H1 (cell line): ENCODE measurements around the gene MGAT4D. TPM values are rescaled to one million over a fixed set of nuclear protein-coding genes. Genes with fewer than 3 reads are reported as not detected.

Experiments
- CTCF ChIA-PET: fragments of 300-600 bp; sonication (Branson Sonifier 250); formaldehyde crosslinking; loops from one replicate; lab custom pipeline; 2021; ENCODE audit not compliant: partially characterized antibody; lab: Charles Lee
- POLR2A ChIA-PET: fragments of 300-600 bp; sonication (Branson Sonifier 250); formaldehyde crosslinking; loops from one replicate; lab custom pipeline; 2021; ENCODE audit warnings: inconsistent platforms; ENCODE audit not compliant: partially characterized antibody; lab: Charles Lee
- DNase-seq, 2 experiments: peaks; one replicate each; pipeline versions ENCODE4 v3.0.0 to v3.0.0-alpha.2; 2010 to 2022; ENCODE audit warnings: low spot score in 2 of 2, low read depth in 1 of 2, mixed read lengths in 1 of 2
- FAIRE-seq: peaks from 2 replicates; lab custom pipeline; 2011; peaks lifted over from hg19 to GRCh38; lab: Jason Lieb, UNC
- H2AFZ ChIP-seq: 2 replicates; pipeline ENCODE4 v1.8.1; 2012; ENCODE audit warnings: low read length, inconsistent platforms
- H2AK5ac ChIP-seq: 2 replicates; pipeline ENCODE4 v1.6.1; 2013; ENCODE audit warnings: low read depth, low read length
- H2BK120ac ChIP-seq: replicated peaks from 2 replicates; pipeline ENCODE3; 2013; ENCODE audit warnings: low read depth, low read length, inconsistent platforms
- H2BK12ac ChIP-seq: 2 replicates; pipeline ENCODE4 v1.6.1; 2013; ENCODE audit warnings: low read depth, low read length
- H2BK15ac ChIP-seq: 2 replicates; pipeline ENCODE4 v1.6.1; 2013; ENCODE audit warnings: low read length
- H2BK20ac ChIP-seq: 2 replicates; pipeline ENCODE4 v1.6.1; 2013; ENCODE audit warnings: low read length
- H2BK5ac ChIP-seq: 2 replicates; pipeline ENCODE4 v1.6.1; 2013; ENCODE audit warnings: low read depth, low read length
- H3K14ac ChIP-seq: 2 replicates; pipeline ENCODE4 v1.6.1; 2013; ENCODE audit warnings: inconsistent platforms; ENCODE audit not compliant: insufficient read length
- H3K18ac ChIP-seq: 2 replicates; pipeline ENCODE4 v1.6.1; 2013; ENCODE audit warnings: low read length; ENCODE audit errors: extremely low read depth
- H3K23ac ChIP-seq: 2 replicates; pipeline ENCODE4 v1.6.1; 2013; ENCODE audit warnings: inconsistent platforms; ENCODE audit not compliant: insufficient read length
- H3K23me2 ChIP-seq: 2 replicates; pipeline ENCODE4 v1.6.1; 2013; ENCODE audit warnings: low read depth, low read length
- H3K27ac ChIP-seq: 2 replicates; pipeline ENCODE4 v1.6.1; 2011; ENCODE audit warnings: low read depth, low read length, inconsistent platforms
- H3K27me3 ChIP-seq, 4 experiments: replicated peaks in 1 of 4; 1 replicate in 1 of 4; 2 replicates in 3 of 4; pipeline versions ENCODE4 v1.6.1 to v1.8.1; 2011 to 2013; ENCODE audit warnings: low read length in 3 of 4, mild to moderate bottlenecking in 3 of 4, inconsistent platforms in 2 of 4, mixed read lengths in 2 of 4, moderate library complexity in 1 of 4; ENCODE audit not compliant: control insufficient read depth in 3 of 4, insufficient read depth in 3 of 4; ENCODE audit errors: extremely low read depth in 1 of 4
- H3K36me3 ChIP-seq, 4 experiments: 2 replicates each; pipeline versions ENCODE4 v1.6.1 to v1.8.1; 2011 to 2013; ENCODE audit warnings: mild to moderate bottlenecking in 4 of 4, low read length in 3 of 4, moderate library complexity in 2 of 4, control low read depth in 1 of 4, inconsistent platforms in 1 of 4; ENCODE audit not compliant: insufficient read depth in 4 of 4, control insufficient read depth in 2 of 4
- H3K4ac ChIP-seq: replicated peaks from 2 replicates; pipeline ENCODE3; 2013; ENCODE audit warnings: low read length, low read depth, mixed read lengths, inconsistent platforms; ENCODE audit not compliant: insufficient read length
- H3K4me1 ChIP-seq, 4 experiments: replicated peaks in 1 of 4; 1 replicate in 1 of 4; 2 replicates in 3 of 4; pipeline versions ENCODE4 v1.6.1 to v1.8.1; 2011 to 2013; ENCODE audit warnings: low read length in 3 of 4, inconsistent platforms in 2 of 4, mixed read lengths in 1 of 4; ENCODE audit not compliant: insufficient read depth in 4 of 4, control insufficient read depth in 3 of 4
- H3K4me2 ChIP-seq, 2 experiments: 2 replicates each; pipeline versions ENCODE4 v1.6.1 to v1.8.1; 2011 to 2013; ENCODE audit warnings: low read depth in 2 of 2, low read length in 2 of 2, control low read depth in 1 of 2, inconsistent platforms in 1 of 2, mild to moderate bottlenecking in 1 of 2; ENCODE audit not compliant: insufficient read depth in 1 of 2
- H3K4me3 ChIP-seq, 4 experiments: fragments of 200-600, 300-600 bp in 1 of 4; sonication (generic), shearing (Covaris generic), sonication (Bioruptor Twin) in 1 of 4; 2 replicates each; pipeline versions ENCODE4 v1.5.1 to v1.8.1; 2011 to 2016; ENCODE audit warnings: low read length in 4 of 4, low read depth in 3 of 4, control low read depth in 2 of 4, inconsistent platforms in 2 of 4, mild to moderate bottlenecking in 2 of 4, mixed read lengths in 1 of 4, moderate library complexity in 1 of 4; ENCODE audit not compliant: insufficient read depth in 2 of 4; ENCODE audit errors: extremely low read depth in 1 of 4
- H3K56ac ChIP-seq: replicated peaks from 2 replicates; pipeline ENCODE3; 2013; ENCODE audit warnings: low read depth, mild to moderate bottlenecking, mixed read lengths, low read length, inconsistent platforms; ENCODE audit not compliant: insufficient read length
- H3K79me1 ChIP-seq: 2 replicates; pipeline ENCODE4 v1.6.1; 2013; ENCODE audit warnings: low read depth, low read length, control low read depth
- H3K79me2 ChIP-seq, 2 experiments: 2 replicates each; pipeline versions ENCODE4 v1.6.1 to v1.8.1; 2012 to 2013; ENCODE audit warnings: low read length in 2 of 2, mild to moderate bottlenecking in 2 of 2, inconsistent platforms in 1 of 2; ENCODE audit not compliant: insufficient read depth in 2 of 2, control insufficient read depth in 1 of 2
- H3K9ac ChIP-seq, 4 experiments: replicated peaks in 1 of 4; 1 replicate in 1 of 4; 2 replicates in 3 of 4; pipeline versions ENCODE4 v1.6.1 to v1.8.1; 2011 to 2013; ENCODE audit warnings: low read depth in 3 of 4, low read length in 3 of 4, control low read depth in 2 of 4, mild to moderate bottlenecking in 2 of 4, moderate library complexity in 2 of 4, inconsistent platforms in 1 of 4; ENCODE audit errors: extremely low read depth in 1 of 4
- H3K9me3 ChIP-seq, 2 experiments: 2 replicates each; pipeline versions ENCODE4 v1.6.1 to v1.8.1; 2012 to 2013; ENCODE audit warnings: mild to moderate bottlenecking in 2 of 2, moderate library complexity in 2 of 2, control low read depth in 1 of 2, inconsistent platforms in 1 of 2, low read depth in 1 of 2, low read length in 1 of 2, mixed read lengths in 1 of 2; ENCODE audit not compliant: insufficient read depth in 2 of 2
- H4K20me1 ChIP-seq, 2 experiments: replicated peaks in 1 of 2; 2 replicates each; pipeline versions ENCODE3 to v1.8.1; 2011 to 2013; ENCODE audit warnings: inconsistent platforms in 2 of 2, low read length in 2 of 2, mild to moderate bottlenecking in 1 of 2; ENCODE audit not compliant: insufficient read depth in 2 of 2, control insufficient read depth in 1 of 2
- H4K5ac ChIP-seq: 2 replicates; pipeline ENCODE4 v1.6.1; 2013; ENCODE audit warnings: low read length, low read depth, mixed read lengths, inconsistent platforms; ENCODE audit not compliant: insufficient read length
- H4K8ac ChIP-seq: 2 replicates; pipeline ENCODE4 v1.8.0; 2013; ENCODE audit warnings: mild to moderate bottlenecking, moderate library complexity, low read length, inconsistent platforms; ENCODE audit not compliant: insufficient read depth; ENCODE audit errors: extremely low read depth
- H4K91ac ChIP-seq: replicated peaks from 2 replicates; pipeline ENCODE3; 2013; ENCODE audit warnings: low read length, mixed read lengths, inconsistent platforms; ENCODE audit not compliant: insufficient read length
- BCL11A ChIP-seq, 2 experiments: IDR thresholded peaks; one replicate each; pipeline ENCODE4 v1.6.1; 2011; ENCODE audit warnings: low read depth in 2 of 2, low read length in 2 of 2, mild to moderate bottlenecking in 2 of 2
- CTBP2 ChIP-seq: IDR thresholded peaks from 2 replicates; pipeline ENCODE4 v1.7.0; 2011; ENCODE audit warnings: borderline replicate concordance, mild to moderate bottlenecking, moderate library complexity, mixed read lengths, low read length; ENCODE audit not compliant: insufficient read depth, insufficient read length
- POLR2A ChIP-seq, 2 experiments: IDR thresholded peaks; 1 replicate in 1 of 2; 2 replicates in 1 of 2; pipeline ENCODE4 v1.6.1; 2011; ENCODE audit warnings: low read depth in 2 of 2, low read length in 2 of 2, mild to moderate bottlenecking in 2 of 2; ENCODE audit errors: control extremely low read depth in 1 of 2
- POLR2AphosphoS5 ChIP-seq: IDR thresholded peaks from 2 replicates; pipeline ENCODE4 v1.6.1; 2011; ENCODE audit warnings: low read depth, low read length
- RBBP5 ChIP-seq: IDR thresholded peaks from 2 replicates; pipeline ENCODE4 v1.7.1; 2012; ENCODE audit warnings: low read depth, mild to moderate bottlenecking, inconsistent platforms, low read length, moderate library complexity, borderline replicate concordance
- SIX5 ChIP-seq: IDR thresholded peaks from 2 replicates; pipeline ENCODE4 v1.6.1; 2011; ENCODE audit warnings: mild to moderate bottlenecking, low read depth, low read length
- SP4 ChIP-seq: IDR thresholded peaks from 2 replicates; pipeline ENCODE4 v1.6.1; 2012; ENCODE audit warnings: low read length, inconsistent platforms
- TAF7 ChIP-seq: optimal IDR thresholded peaks from 2 replicates; pipeline ENCODE3; 2011; ENCODE audit warnings: low read depth, mild to moderate bottlenecking, inconsistent platforms, low read length, moderate library complexity, borderline replicate concordance
- WGBS, 2 experiments: shearing (Covaris generic) in 1 of 2; methylation state at CpG; one replicate each; pipeline versions ENCODE4 v1.1.6 to v1.1.7; 2013 to 2015; ENCODE audit warnings: low lambda C conversion rate in 2 of 2, mixed read lengths in 2 of 2, inconsistent platforms in 1 of 2, low coverage in 1 of 2, missing lambda C conversion rate in 1 of 2; ENCODE audit not compliant: insufficient replicate concordance in 2 of 2, insufficient coverage in 1 of 2, insufficient read length in 1 of 2; ENCODE audit errors: extremely low coverage in 1 of 2, missing lambda C conversion rate in 1 of 2; 5-methylcytosine and 5-hydroxymethylcytosine counted together
- polyA plus RNA-seq, 7 experiments: library from polyadenylated mRNA; depleted of rRNA in 3 of 7; stranded (reverse) in 5 of 7; unstranded in 2 of 7; fragments of >200 nt in 5 of 7; fragments of 200-250 nt in 2 of 7; gene quantifications; 1 replicate in 5 of 7; 2 replicates in 1 of 7; 4 replicates in 1 of 7; pipeline versions ENCODE4 v1.2.1 to v1.2.3, GENCODE V29; 2011 to 2013; ENCODE audit warnings: missing spikeins in 2 of 7, mixed read lengths in 2 of 7
- total RNA-seq: library from RNA; stranded (reverse); fragmentation: NEBNext Ultra II Directional; extraction: Animal tissue kit (Norgen Biotek cat#: 25700); gene quantifications from 2 replicates; pipeline ENCODE4 v1.2.1, GENCODE V29; 2021

The MGAT4D gene
- total and polyA plus RNA-seq, 2 of the 8 experiments (the other 6 are each of a cell fraction or from before 2014, with no cell fraction given), result not detected

DNA sequence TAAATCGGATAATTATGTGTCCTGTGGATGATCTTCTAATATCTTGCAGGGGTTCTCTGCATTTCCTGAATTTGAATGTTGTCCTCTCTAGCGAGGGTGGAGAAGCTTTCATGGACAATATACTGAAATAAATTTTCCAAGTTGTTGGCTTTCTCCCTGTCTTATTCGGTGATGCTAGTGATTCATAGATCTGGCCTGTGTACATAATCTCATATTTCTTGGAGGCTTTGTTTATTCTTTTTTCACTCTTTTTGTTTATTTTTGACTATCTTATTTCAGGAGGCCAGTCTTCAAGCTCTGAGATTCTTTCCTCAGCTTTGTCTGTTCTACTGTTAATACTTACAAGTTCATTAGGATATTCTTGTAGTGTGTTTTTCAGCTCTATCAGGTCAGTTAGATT lies 49.9 kb downstream of the MGAT4D start:
- H2BK12ac ChIP-seq, result no peak overlapping the region
- no peak overlapping the region for H2BK5ac ChIP-seq
- no peak overlapping the region for H2AK5ac ChIP-seq
- H4K5ac ChIP-seq, result no peak overlapping the region
- no peaks in the 10 kb centered on the region for H3K9me3 ChIP-seq
- H3K4me1 ChIP-seq, result no peaks in the 10 kb centered on the region
- 56% methylated on average over 3 of the region's 3 CpGs; no CpG with 5 or more reads in 1 of the 2 experiments for WGBS, 2 experiments
- H4K20me1 ChIP-seq, result no peaks in the 10 kb centered on the region
- no peak overlapping the region for H3K4me2 ChIP-seq
- H2AFZ ChIP-seq, result no peak overlapping the region
- FAIRE-seq (no peak), DNase-seq (no peak)
- H3K4ac ChIP-seq, result no peak overlapping the region
- no peak overlapping the region for H3K14ac ChIP-seq
- no peak overlapping the region for H3K4me3 ChIP-seq
- no peaks in the 10 kb centered on the region for H3K27me3 ChIP-seq
- H3K27ac ChIP-seq, result no peak overlapping the region
- H2BK15ac ChIP-seq, result no peak overlapping the region
- H3K79me2 ChIP-seq, result no peaks in the 10 kb centered on the region
- H3K36me3 ChIP-seq, result no peaks in the 10 kb centered on the region
- H4K8ac ChIP-seq, result no peak overlapping the region
- ChIA-PET CTCF (interaction anchor here (0.8 to 1.8 kb wide), 2 partner anchors 18 to 162 kb away, joined by 4 to 5 read pairs; no protein-coding TSS in a partner anchor), POLR2A (no interaction called here)
- no peak overlapping the region for H4K91ac ChIP-seq
- H3K23me2 ChIP-seq, result no peaks in the 10 kb centered on the region; the same call in 1 of the 2 replicates
- H3K9ac ChIP-seq, result no peak overlapping the region
- H2BK20ac ChIP-seq, result no peak overlapping the region
- no peak overlapping the region for H2BK120ac ChIP-seq
- no peak overlapping the region for H3K23ac ChIP-seq
- no peak overlapping the region for H3K18ac ChIP-seq
- H3K56ac ChIP-seq, result no peak overlapping the region
- no peaks in the 10 kb centered on the region for H3K79me1 ChIP-seq
- TF ChIP-seq TAF7 (no peak), SP4 (no peak), BCL11A (IDR thresholded peaks at IDR 0.05; ENCODE audit: low read depth in 2 of 2, low read length in 2 of 2) (no peak), CTBP2 (no peak), RBBP5 (no peak), POLR2A (IDR thresholded peaks at IDR 0.05; ENCODE audit: control extremely low read depth in 1 of 2, low read depth in 2 of 2, low read length in 2 of 2) (no peak), POLR2AphosphoS5 (no peak), SIX5 (no peak)
